ENCODE results near the gene FOSL1. TPM values are rescaled to one million over a fixed set of nuclear protein-coding genes. Genes with fewer than 3 reads are reported as not detected.

FOSL1 gene
- total RNA-seq, 1 experiment from 2014 or later: 33.7 TPM

GRCh38 chr11:65870307-65870658, 29.9 kb downstream of the FOSL1 start:
- Histone ChIP-seq H2BK5ac (ENCODE audit: insufficient read length, low read length) (no peak overlapping the region), H2BK12ac (ENCODE audit: insufficient read length, low read depth, low read length) (no peak overlapping the region), H3T11ph (ENCODE audit: low read length) (no peak overlapping the region), H4K20me1 (ENCODE audit: control insufficient read depth, insufficient read depth, insufficient read length) (no peaks in the 10 kb centered on the region), H3K79me1 (ENCODE audit: insufficient read depth, low read depth, low read length, poor library complexity, severe bottlenecking) (no peaks in the 10 kb centered on the region), H4K91ac (ENCODE audit: insufficient read length, low read depth, low read length) (no peak overlapping the region), H3K23ac (ENCODE audit: insufficient read length, low read depth, low read length) (no peak overlapping the region), H4K5ac (ENCODE audit: insufficient read length, low read depth, low read length) (no peak overlapping the region), H3K14ac (ENCODE audit: insufficient read depth, low read length) (no peak overlapping the region), H2BK15ac (ENCODE audit: low read depth, low read length) (no peak overlapping the region), H3K4me2 (ENCODE audit: insufficient read depth, insufficient read length, low read length) (no peak overlapping the region), H3K9ac (ENCODE audit: extremely low read depth, insufficient read length, low read length) (no peak overlapping the region), H3K27ac (ENCODE audit: insufficient read length, low read depth, low read length) (no peak overlapping the region), H3K9me3 (ENCODE audit: control insufficient read depth, low read depth, low read length) (no peaks in the 10 kb centered on the region), H2BK20ac (ENCODE audit: low read depth, low read length, poor library complexity, severe bottlenecking) (no peak overlapping the region), H3K18ac (ENCODE audit: insufficient read length, low read depth, low read length) (no peak overlapping the region), H4K8ac (replicated peaks; ENCODE audit: insufficient read length, low read depth, low read length) (no peak overlapping the region), H3K4ac (ENCODE audit: low read depth, low read length) (no peak overlapping the region), H3K27me3 (ENCODE audit: insufficient read depth, low read length) (peaks cover 3% of the 10 kb centered on the region; the same call in 1 of the 2 replicates), H2BK120ac (ENCODE audit: low read depth, low read length, poor library complexity, severe bottlenecking) (no peak overlapping the region), H2AFZ (ENCODE audit: low read length) (no peak overlapping the region), H2AK5ac (ENCODE audit: insufficient read length, low read length) (no peak overlapping the region), H3K56ac (ENCODE audit: insufficient read length, low read depth, low read length) (no peak overlapping the region), H3K4me1 (ENCODE audit: insufficient read depth, low read length) (no peaks in the 10 kb centered on the region), H3K79me2 (ENCODE audit: insufficient read depth, low read length) (no peaks in the 10 kb centered on the region), H3K23me2 (ENCODE audit: insufficient read length, low read depth, low read length, poor library complexity, severe bottlenecking) (peaks cover 8% of the 10 kb centered on the region)
- no peak for TF ChIP-seq CTCF (conservative IDR thresholded peaks at IDR 0.05)
- peak overlapping the region in 1 of 2 experiments; percentile 32; a peak in 1 of 5 replicates for H3K4me3 Mint-ChIP-seq
- no CpG with 5 or more reads among the region's 11 CpGs for WGBS (ENCODE audit: extremely low coverage, insufficient read length, low lambda C conversion rate)
- H3K36me3 Mint-ChIP-seq (ENCODE audit: insufficient read depth in 1 of 3, low read depth in 3 of 3): peaks cover 1 to 7% (median 6%) of the 10 kb centered on the region in 3 experiments; a peak in 5 of 7 replicates
- H3K9me3 Mint-ChIP-seq: no peaks in the 10 kb centered on the region; a peak in 1 of 5 replicates
- peaks cover 7% of the 10 kb centered on the region for H3K27me3 Mint-ChIP-seq (ENCODE audit: low read depth)
- DNase-seq: no peak
- peaks cover 15 to 20% of the 10 kb centered on the region in 2 experiments for H3K4me1 Mint-ChIP-seq
- H3K27ac Mint-ChIP-seq: no peak overlapping the region

Measured in H9 (cell line).